Endothelial cell of umbilical vein (primary cell): ENCODE results near the gene MARCKSL1. TPM values are rescaled to one million over a fixed set of nuclear protein-coding genes. Genes with fewer than 3 reads are reported as not detected.
"Not testable (repeated sequence)": the region's sequence is repeated elsewhere in the genome, so short reads cannot be mapped to it uniquely, and the experiment has no call there.

Experiments
- BruUV-seq: library from RNA; stranded (reverse); fragments of 400-500 nt; replicated peaks from 2 replicates; lab custom pipeline; 2021; lab: Mats Ljungman, UMichigan
- CTCF ChIA-PET: fragments of 300-600, 350-600 bp; sonication (Branson Sonifier 250); formaldehyde crosslinking; loops from one replicate; lab custom pipeline; 2021; ENCODE audit warnings: antibody characterized with exemption, inconsistent platforms; lab: Charles Lee
- POLR2A ChIA-PET: fragments of 300-600, 350-600 bp; sonication (Branson Sonifier 250); formaldehyde crosslinking; loops from one replicate; lab custom pipeline; 2021; ENCODE audit warnings: antibody characterized with exemption, inconsistent platforms; lab: Charles Lee
- DNase-seq: peaks from one replicate; pipeline ENCODE4 v3.0.0-alpha.2; 2011; ENCODE audit warnings: low read depth, low spot score
- FAIRE-seq: peaks from 2 replicates; lab custom pipeline; 2011; peaks lifted over from hg19 to GRCh38; lab: Jason Lieb, UNC
- H2AFZ ChIP-seq: 2 replicates; pipeline ENCODE4 v1.6.0; 2012; ENCODE audit warnings: low read depth, low read length, control low read depth, inconsistent platforms
- H3K27ac ChIP-seq: 2 replicates; pipeline ENCODE4 v1.5.1; 2011; ENCODE audit warnings: low read depth, mild to moderate bottlenecking, control low read depth, low read length, moderate library complexity; ENCODE audit not compliant: insufficient read depth
- H3K27me3 ChIP-seq, 2 experiments: 2 replicates each; pipeline versions ENCODE4 v1.6.0 to v1.6.1; 2011; ENCODE audit warnings: low read length in 2 of 2, mixed read lengths in 1 of 2; ENCODE audit not compliant: control insufficient read depth in 2 of 2, insufficient read depth in 2 of 2
- H3K36me3 ChIP-seq, 2 experiments: 2 replicates in 1 of 2; 3 replicates in 1 of 2; pipeline ENCODE4 v1.5.1; 2011; ENCODE audit warnings: low read length in 2 of 2, mild to moderate bottlenecking in 1 of 2, moderate library complexity in 1 of 2; ENCODE audit not compliant: control insufficient read depth in 2 of 2, insufficient read depth in 2 of 2; ENCODE audit errors: extremely low read depth in 1 of 2
- H3K4me1 ChIP-seq: 3 replicates; pipeline ENCODE4 v1.5.1; 2011; ENCODE audit warnings: mild to moderate bottlenecking, low read length; ENCODE audit not compliant: control insufficient read depth, insufficient read depth; ENCODE audit errors: extremely low read depth
- H3K4me2 ChIP-seq: 2 replicates; pipeline ENCODE4 v1.6.1; 2011; ENCODE audit warnings: low read length, control low read depth, mixed read lengths; ENCODE audit not compliant: insufficient read depth
- H3K4me3 ChIP-seq, 3 experiments: fragments of 200-600 bp in 1 of 3; sonication (generic), shearing (Covaris generic) in 1 of 3; replicated peaks in 1 of 3; 2 replicates each; pipeline ENCODE4 v1.5.1; 2011 to 2016; ENCODE audit warnings: control low read depth in 3 of 3, low read length in 3 of 3, mild to moderate bottlenecking in 2 of 3, inconsistent platforms in 1 of 3, low read depth in 1 of 3, moderate library complexity in 1 of 3; ENCODE audit not compliant: insufficient read depth in 1 of 3
- H3K79me2 ChIP-seq: 2 replicates; pipeline ENCODE4 v1.6.0; 2012; ENCODE audit warnings: low read length, inconsistent platforms; ENCODE audit not compliant: control insufficient read depth, insufficient read depth
- H3K9ac ChIP-seq: replicated peaks from 2 replicates; pipeline ENCODE3; 2011; ENCODE audit warnings: low read length, control low read depth; ENCODE audit not compliant: insufficient read depth; ENCODE audit errors: extremely low read depth
- H3K9me1 ChIP-seq: replicated peaks from 3 replicates; pipeline ENCODE4 v1.6.0; 2011; ENCODE audit warnings: mild to moderate bottlenecking, low read length; ENCODE audit not compliant: control insufficient read depth, insufficient read depth; ENCODE audit errors: extremely low read depth
- H3K9me3 ChIP-seq: replicated peaks from 2 replicates; pipeline ENCODE4 v1.5.1; 2012; ENCODE audit warnings: low read length, inconsistent platforms; ENCODE audit not compliant: control insufficient read depth, insufficient read depth
- H4K20me1 ChIP-seq: replicated peaks from 2 replicates; pipeline ENCODE3; 2011; ENCODE audit warnings: mild to moderate bottlenecking, low read length; ENCODE audit not compliant: control insufficient read depth, insufficient read depth; ENCODE audit errors: extremely low read depth
- CTCF ChIP-seq, 2 donors: IDR thresholded peaks; 1 replicate in 1 of 2; 2 replicates in 1 of 2; pipeline ENCODE4 v1.5.1; 2011; ENCODE audit warnings: low read length in 2 of 2, mild to moderate bottlenecking in 2 of 2, moderate library complexity in 2 of 2, control low read depth in 1 of 2, inconsistent platforms in 1 of 2, low read depth in 1 of 2; ENCODE audit not compliant: insufficient read depth in 1 of 2; ENCODE audit errors: extremely low read depth in 1 of 2
- EZH2 ChIP-seq: IDR thresholded peaks from 2 replicates; pipeline ENCODE4 v1.6.1; 2012; ENCODE audit warnings: borderline replicate concordance, low read depth, mild to moderate bottlenecking, moderate library complexity, low read length, inconsistent platforms; ENCODE audit not compliant: severe bottlenecking
- FOS ChIP-seq: IDR thresholded peaks from 2 replicates; pipeline ENCODE4 v1.6.1; 2011; ENCODE audit warnings: mild to moderate bottlenecking, low read length, moderate library complexity, borderline replicate concordance; ENCODE audit not compliant: insufficient read depth
- GATA2 ChIP-seq: IDR thresholded peaks from 2 replicates; pipeline ENCODE4 v1.7.0; 2011; ENCODE audit warnings: low read depth, mild to moderate bottlenecking, moderate library complexity, mixed read lengths, low read length; ENCODE audit not compliant: insufficient read length, insufficient read depth
- JUN ChIP-seq: IDR thresholded peaks from 2 replicates; pipeline ENCODE4 v1.6.1; 2011; ENCODE audit warnings: borderline replicate concordance, low read depth; ENCODE audit not compliant: insufficient read length, insufficient read depth
- MAX ChIP-seq: IDR thresholded peaks from 2 replicates; pipeline ENCODE4 v1.6.1; 2011; ENCODE audit not compliant: insufficient read depth, insufficient read length
- MYC ChIP-seq: IDR thresholded peaks from one replicate; pipeline ENCODE4 v1.6.1; 2011; ENCODE audit warnings: mild to moderate bottlenecking, low read depth, low read length
- POLR2A ChIP-seq: IDR thresholded peaks from 2 replicates; pipeline ENCODE4 v1.6.1; 2012; ENCODE audit warnings: low read depth, mild to moderate bottlenecking, control low read depth, low read length
- POLR2AphosphoS5 ChIP-seq: IDR thresholded peaks from 2 replicates; pipeline ENCODE4 v1.6.1; 2012; ENCODE audit warnings: low read depth, mild to moderate bottlenecking, control low read depth, low read length, moderate library complexity; ENCODE audit not compliant: insufficient read depth
- dilution Hi-C: fragments of 300-500 bp; cut with MboI; formaldehyde crosslinking; loops from one replicate; pipeline ENCODE4 v1.15.0; 2019; ENCODE audit warnings: low sequenced_read_pairs; ENCODE audit not compliant: extremely low pct_ligation_motif_present
- intact Hi-C: fragments of 100-400 bp; cut with micrococcal nuclease; formaldehyde crosslinking; loops from one replicate; pipeline ENCODE4 v1.10.0; 2022
- polyA plus RNA-seq, 4 experiments: library from polyadenylated mRNA; depleted of rRNA in 3 of 4; stranded (reverse) in 3 of 4; unstranded in 1 of 4; fragments of >200 nt; gene quantifications; 2 replicates each; pipeline versions ENCODE4 v1.2.1 to v1.2.3, GENCODE V29; 2011 to 2012; ENCODE audit warnings: missing spikeins in 1 of 4
- total RNA-seq: library from RNA; stranded (reverse); gene quantifications from 2 replicates; pipeline ENCODE4 v1.2.3, GENCODE V29; 2021

Gene MARCKSL1
- total and polyA plus RNA-seq, 2 donors (not counting 3 experiments of a cell fraction or from before 2014, with no cell fraction given), result 265 to 318 TPM

DNA sequence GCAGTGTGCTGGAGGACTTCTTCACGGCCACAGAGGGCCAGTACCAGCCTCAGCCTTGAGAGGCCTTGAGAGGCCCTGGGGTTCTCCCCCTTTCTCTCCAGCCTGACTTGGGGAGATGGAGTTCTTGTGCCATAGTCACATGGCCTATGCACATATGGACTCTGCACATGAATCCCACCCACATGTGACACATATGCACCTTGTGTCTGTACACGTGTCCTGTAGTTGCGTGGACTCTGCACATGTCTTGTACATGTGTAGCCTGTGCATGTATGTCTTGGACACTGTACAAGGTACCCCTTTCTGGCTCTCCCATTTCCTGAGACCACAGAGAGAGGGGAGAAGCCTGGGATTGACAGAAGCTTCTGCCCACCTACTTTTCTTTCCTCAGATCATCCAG, 50.4 kb downstream of the MARCKSL1 start:
- no peak overlapping the region for H2AFZ ChIP-seq
- H3K4me2 ChIP-seq, result no peak overlapping the region
- POLR2A ChIA-PET, result no interaction called here
- no peak overlapping the region for H3K4me3 ChIP-seq
- no TSS peak for BruUV-seq
- no peaks in the 10 kb centered on the region for H3K79me2 ChIP-seq
- TF ChIP-seq MAX (no peak), CTCF (IDR thresholded peaks at IDR 0.05; ENCODE audit: extremely low read depth in 1 of 2, insufficient read depth in 1 of 2, low read depth in 1 of 2, low read length in 2 of 2) (no peak), JUN (no peak), EZH2 (no peak), POLR2A (no peak), FOS (no peak), GATA2 (no peak), POLR2AphosphoS5 (no peak), MYC (no peak)
- intact Hi-C loops (no loop called here), dilution Hi-C loops (no loop called here)
- H3K27me3 ChIP-seq, result no peaks in the 10 kb centered on the region
- no peaks in the 10 kb centered on the region for H3K36me3 ChIP-seq
- no peaks in the 10 kb centered on the region for H3K9me1 ChIP-seq
- no peaks in the 10 kb centered on the region for H3K4me1 ChIP-seq
- no peaks in the 10 kb centered on the region for H4K20me1 ChIP-seq
- CTCF ChIA-PET, result no interaction called here
- no peaks in the 10 kb centered on the region for H3K9me3 ChIP-seq
- no peak overlapping the region for H3K9ac ChIP-seq
- no peak for DNase-seq
- no peak overlapping the region for H3K27ac ChIP-seq
- no peak for FAIRE-seq

GRCh38 chr1:32284777-32285176, 51.3 kb downstream of the MARCKSL1 start:
- intact Hi-C loops, H3K27me3 ChIP-seq, H3K36me3 ChIP-seq, BruUV-seq, H3K9ac ChIP-seq, H3K4me3 ChIP-seq, POLR2A ChIA-PET, H3K4me2 ChIP-seq, H3K9me1 ChIP-seq, dilution Hi-C loops, CTCF ChIA-PET, H3K4me1 ChIP-seq, H3K27ac ChIP-seq, H3K79me2 ChIP-seq, DNase-seq, H3K9me3 ChIP-seq, H4K20me1 ChIP-seq, H2AFZ ChIP-seq, FAIRE-seq: not testable (repeated sequence)
